ENCODE measurements around the gene NPY4R.
A peak's percentile ranks its signal among the peaks of the same experiment; 100 is the strongest.
"Not testable (repeated sequence)": the region's sequence is repeated elsewhere in the genome, so short reads cannot be mapped to it uniquely, and the experiment has no call there.

NPY4R gene, protein sequence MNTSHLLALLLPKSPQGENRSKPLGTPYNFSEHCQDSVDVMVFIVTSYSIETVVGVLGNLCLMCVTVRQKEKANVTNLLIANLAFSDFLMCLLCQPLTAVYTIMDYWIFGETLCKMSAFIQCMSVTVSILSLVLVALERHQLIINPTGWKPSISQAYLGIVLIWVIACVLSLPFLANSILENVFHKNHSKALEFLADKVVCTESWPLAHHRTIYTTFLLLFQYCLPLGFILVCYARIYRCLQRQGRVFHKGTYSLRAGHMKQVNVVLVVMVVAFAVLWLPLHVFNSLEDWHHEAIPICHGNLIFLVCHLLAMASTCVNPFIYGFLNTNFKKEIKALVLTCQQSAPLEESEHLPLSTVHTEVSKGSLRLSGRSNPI

GRCh38 chr10:46465765-46466164 lies at the start of gene NPY4R:
Gene NPY4R, minus strand, starts transcription at chr10:46465958. Its CDS starts 3,323 bp downstream, at chr10:46462635.
- DNase-seq: not testable (repeated sequence)

- no peak for DNase-seq
Measured at GRCh38 chr10:46515366-46515765, 49.6 kb upstream of the NPY4R start.

GRCh38 chr10:46514899-46515298 lies 49.1 kb upstream of the NPY4R start:
- DNase-seq: no peak

DNA sequence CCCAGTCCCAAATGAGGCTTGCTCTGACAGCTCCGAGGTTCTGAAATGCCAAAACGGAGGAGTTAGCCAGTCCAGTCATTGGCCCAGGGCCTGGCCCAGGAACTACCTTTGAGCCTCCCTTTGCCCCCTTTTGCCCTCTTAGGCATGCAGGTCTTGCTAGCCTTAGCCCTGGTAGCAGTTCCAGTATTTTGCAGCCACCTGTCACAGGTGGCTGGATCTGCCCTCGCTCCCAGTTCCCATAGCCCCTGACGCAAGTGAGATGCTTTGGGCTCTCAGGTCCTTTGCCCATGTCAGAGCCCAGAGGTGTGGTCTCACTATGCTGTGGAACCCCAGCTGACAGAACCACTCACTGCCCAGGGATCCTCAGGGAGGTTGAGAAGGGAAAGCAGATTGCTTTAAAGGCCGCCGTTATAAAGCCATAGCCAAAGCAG lies 48.7 kb upstream of the NPY4R start:
- no peak for DNase-seq

DNA sequence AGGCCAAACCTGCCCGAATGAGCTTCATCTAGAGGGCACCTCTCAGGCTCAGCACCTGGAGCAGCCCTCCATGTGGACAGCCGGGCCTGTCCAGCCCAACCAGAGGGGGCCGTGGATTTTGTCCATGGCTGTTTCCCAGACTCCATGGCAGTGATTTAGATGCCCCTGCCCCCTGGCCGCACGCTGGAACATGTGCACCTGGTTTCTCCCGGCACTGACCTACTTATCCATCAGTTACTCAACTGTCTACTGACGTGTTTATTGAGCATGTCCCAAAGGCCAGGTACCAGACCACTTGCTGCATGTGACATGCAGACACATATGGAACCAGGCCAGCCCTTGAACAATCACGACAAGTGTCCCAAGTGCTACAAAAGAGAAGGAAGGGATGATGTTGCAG lies 47.6 kb upstream of the NPY4R start:
- not testable (repeated sequence) for DNase-seq

GRCh38 chr10:46512725-46513124 lies 47.0 kb upstream of the NPY4R start:
- not testable (repeated sequence) for DNase-seq

- DNase-seq: not testable (repeated sequence)
Measured at GRCh38 chr10:46512002-46512401, 46.2 kb upstream of the NPY4R start.

DNA sequence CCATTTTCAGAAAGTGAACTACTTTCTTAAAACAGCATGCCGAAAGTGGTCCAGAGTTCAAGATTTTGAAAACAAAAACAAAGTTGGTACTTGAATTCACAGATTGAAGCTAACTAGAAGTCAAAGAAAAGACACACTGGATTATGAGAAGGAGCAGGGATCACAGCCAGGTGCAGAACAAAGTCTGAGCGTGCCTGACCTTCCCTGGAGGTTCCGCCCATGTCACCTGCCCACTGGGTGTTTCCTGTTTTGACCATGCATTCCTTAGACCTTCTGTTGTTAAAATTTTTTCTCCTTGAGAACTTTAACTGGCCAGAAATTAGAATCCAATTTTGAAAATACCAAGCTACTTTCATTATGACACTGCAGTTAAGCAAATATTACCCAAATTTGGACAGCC lies 34.2 kb upstream of the NPY4R start:
- not testable (repeated sequence) for DNase-seq

GRCh38 chr10:46498985-46499703 lies 33.4 kb upstream of the NPY4R start:
- not testable (repeated sequence) for DNase-seq

DNA sequence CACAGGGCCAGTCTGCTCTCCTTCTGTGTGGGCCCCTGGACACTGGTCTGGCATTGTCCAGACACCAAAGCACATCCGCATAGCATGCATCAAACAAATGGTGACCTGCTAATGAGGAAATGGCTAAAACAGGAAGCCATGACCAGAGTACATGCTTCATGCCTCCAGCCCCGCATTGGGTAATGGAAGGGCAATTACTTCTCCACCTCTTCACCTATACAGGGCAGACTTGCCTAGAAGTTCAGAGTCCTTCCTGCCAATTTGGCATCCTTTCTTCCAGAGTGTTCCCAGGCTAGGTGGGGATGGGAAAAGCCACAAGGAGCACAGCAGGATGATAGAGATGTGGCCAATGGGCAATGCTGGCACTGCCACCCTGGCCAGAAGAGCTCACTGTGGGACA lies 32.1 kb upstream of the NPY4R start:
- DNase-seq: not testable (repeated sequence)

GRCh38 chr10:46497401-46497800 lies 31.6 kb upstream of the NPY4R start:
- not testable (repeated sequence) for DNase-seq

GRCh38 chr10:46491364-46492114 lies 25.8 kb upstream of the NPY4R start:
- not testable (repeated sequence) for DNase-seq

GRCh38 chr10:46490285-46490684 lies 24.5 kb upstream of the NPY4R start:
- DNase-seq: not testable (repeated sequence)

DNA sequence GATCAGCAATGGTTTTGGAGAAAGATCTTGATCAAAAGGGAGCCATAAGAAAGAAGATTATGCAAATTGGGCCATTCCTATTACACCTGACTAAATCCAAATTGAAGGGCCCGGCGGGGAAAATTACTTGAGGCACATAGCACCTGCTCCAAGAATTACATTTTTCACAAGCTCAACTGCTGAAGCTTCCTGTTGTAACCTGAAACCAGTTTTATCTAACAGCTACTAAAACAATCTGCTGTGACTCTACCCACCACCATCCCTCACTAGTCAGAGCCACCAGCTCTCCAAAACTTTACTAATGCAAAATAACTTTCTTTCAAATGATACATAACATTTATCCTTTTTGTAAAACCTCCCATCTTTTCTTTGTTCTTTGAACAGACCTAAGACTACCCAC lies 20.7 kb upstream of the NPY4R start:
- not testable (repeated sequence) for DNase-seq

DNA sequence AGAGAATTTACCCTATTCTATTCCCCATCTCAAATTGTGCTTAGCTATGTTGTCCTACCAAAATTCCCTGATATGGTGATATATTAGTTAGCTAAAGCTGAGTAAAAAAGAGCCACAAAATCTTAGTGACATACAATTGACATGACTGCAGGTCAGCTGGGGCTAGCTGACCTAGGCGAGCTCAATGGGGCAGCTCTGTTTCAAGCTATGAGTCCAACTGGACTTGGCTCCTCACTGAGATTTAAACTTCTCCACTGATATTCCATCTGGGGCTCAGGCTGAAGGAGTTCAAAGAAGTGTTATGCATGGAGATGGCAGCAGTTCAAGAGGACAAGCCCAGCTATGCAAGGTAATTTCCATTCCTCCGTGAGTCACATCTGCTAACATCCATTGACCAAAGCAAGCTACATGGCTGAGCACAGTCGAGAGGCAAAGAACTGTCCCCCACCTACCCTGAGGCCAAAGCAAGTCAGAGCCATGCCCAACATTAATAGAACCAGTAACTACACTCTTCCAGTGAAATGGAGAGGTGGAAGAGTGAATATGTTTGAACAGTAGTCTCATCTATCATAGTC lies 9.1 kb upstream of the NPY4R start:
- DNase-seq: peak; percentile 2

DNA sequence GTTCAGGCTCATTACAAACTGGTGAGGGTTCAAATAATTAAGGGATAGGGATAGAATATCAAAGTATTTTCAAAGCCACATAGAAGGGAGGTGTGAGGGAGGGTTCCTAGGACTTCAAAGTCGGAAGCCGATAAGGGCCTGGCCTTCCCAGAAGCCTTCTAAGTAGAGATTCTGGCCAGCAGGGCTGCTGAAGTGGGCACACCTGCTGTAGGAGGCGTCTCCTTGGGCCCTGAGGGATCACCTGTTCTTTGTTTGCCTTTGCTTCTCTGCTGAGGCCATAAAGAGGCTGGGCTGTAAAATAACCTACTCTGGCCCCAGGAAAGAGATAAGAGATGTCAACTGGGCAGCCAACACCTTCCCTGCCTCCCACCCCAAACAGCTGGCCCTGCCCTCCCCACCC lies 8.0 kb upstream of the NPY4R start:
- DNase-seq: not testable (repeated sequence)

DNA sequence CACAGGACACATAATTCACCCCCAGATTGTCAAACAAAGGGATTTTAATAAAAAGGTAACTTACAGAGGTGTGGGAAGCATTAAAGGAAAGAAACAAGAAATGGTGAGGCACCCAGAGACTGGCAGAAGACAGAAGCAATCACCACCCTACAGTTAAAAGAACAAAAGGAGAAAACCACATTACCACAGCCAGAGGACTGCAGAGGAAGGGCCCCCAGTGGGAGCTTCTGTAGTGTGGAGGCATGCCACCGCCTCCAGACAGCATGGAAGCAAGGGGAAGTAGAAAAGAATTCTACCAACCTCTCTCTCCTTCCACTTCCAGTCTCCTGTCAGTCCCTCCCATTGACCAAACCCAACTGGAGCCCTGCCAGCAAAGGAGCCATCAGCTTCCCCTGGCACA lies 4.4 kb upstream of the NPY4R start:
- not testable (repeated sequence) for DNase-seq

- DNase-seq: not testable (repeated sequence)
Measured at GRCh38 chr10:46468119-46468809, 2.5 kb upstream of the NPY4R start.

DNA sequence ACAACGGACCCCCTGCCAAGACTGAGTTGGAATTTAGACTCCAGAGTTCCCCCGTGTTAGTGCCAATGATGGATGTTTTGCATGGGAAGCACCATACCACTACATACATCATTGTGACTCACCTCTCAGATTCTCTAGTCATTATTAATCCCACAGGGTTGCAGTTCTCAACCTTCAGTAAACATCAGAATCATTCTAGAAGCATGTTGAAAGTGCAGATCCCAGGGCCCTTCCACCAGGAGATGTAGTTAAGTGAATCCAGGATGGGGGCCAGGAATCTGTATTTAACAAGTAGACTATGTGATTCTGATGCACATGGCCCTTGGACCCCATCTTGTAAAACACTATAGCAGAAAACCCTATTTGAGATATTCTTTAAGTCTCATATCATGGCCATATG lies 2.1 kb downstream of the NPY4R start:
- peak; percentile 30 for DNase-seq

DNA sequence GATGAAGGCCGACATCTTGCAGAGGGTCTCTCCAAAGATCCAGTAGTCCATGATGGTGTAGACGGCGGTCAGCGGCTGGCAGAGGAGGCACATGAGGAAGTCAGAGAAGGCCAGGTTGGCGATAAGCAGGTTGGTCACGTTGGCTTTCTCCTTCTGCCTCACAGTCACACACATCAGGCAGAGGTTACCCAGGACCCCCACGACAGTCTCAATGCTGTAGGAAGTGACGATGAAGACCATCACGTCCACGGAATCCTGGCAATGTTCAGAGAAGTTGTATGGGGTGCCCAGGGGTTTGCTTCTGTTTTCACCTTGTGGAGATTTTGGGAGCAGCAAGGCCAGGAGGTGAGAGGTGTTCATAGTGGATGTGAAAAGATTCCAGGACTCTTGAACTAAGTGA lies 3.5 kb downstream of the NPY4R start:
- not testable (repeated sequence) for DNase-seq

DNA sequence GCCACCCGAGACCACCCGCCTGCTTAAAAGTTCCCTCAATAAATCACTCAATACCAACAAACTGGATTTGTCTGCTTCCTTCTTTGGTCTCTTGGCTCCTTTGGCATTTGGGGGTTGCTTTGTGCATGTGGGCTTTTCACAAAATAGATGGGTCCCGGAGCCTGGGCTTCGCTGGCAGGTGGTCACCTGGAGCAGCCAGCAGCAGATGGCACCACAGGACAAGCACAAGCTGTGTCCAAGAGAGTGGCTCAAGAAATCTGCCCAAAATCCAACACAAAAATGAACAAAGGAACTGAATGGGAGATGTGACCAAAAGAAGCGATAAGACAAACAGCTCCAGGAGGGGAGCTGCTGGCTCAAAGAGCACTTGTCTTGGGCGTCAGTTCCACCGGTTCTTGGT lies 6.2 kb downstream of the NPY4R start:
- not testable (repeated sequence) for DNase-seq

GRCh38 chr10:46457071-46457470 lies 8.7 kb downstream of the NPY4R start:
- not testable (repeated sequence) for DNase-seq

Measured in NCI-H226 (cell line).